HEK293 (cell line): ENCODE results near the gene RHPN2.

ENCODE experiments used
- CTCF ChIA-PET: fragments of 350-600 bp; formaldehyde crosslinking; extraction: SDS; loops from one replicate; lab custom pipeline; 2021; ENCODE audit warnings: antibody characterized with exemption; lab: Yijun Ruan, JAX
- POLR2A ChIA-PET: fragments of 300-600 bp; formaldehyde crosslinking; extraction: SDS; loops from one replicate; lab custom pipeline; 2020; ENCODE audit warnings: antibody characterized with exemption, inconsistent platforms; lab: Yijun Ruan, JAX
- H3K27ac ChIP-seq: fragments of 200-500 bp; sonication (Bioruptor generic); 2 replicates; pipeline ENCODE4 v1.5.1; 2014; ENCODE audit warnings: low read depth, low read length, control low read depth, inconsistent platforms; ENCODE audit errors: extremely low read depth
- H3K36me3 ChIP-seq, 2 experiments: fragments of 200-500 bp in 1 of 2; sonication (Bioruptor generic) in 1 of 2; 1 replicate in 1 of 2; 2 replicates in 1 of 2; pipeline ENCODE4 v1.5.1; 2014 to 2017; ENCODE audit warnings: inconsistent platforms in 2 of 2, low read length in 2 of 2; ENCODE audit not compliant: control insufficient read depth in 2 of 2, insufficient read depth in 1 of 2
- H3K4me1 ChIP-seq: fragments of 200-500 bp; sonication (Bioruptor generic); 2 replicates; pipeline ENCODE4 v1.5.1; 2014; ENCODE audit warnings: mild to moderate bottlenecking, low read length, inconsistent platforms; ENCODE audit not compliant: control insufficient read depth, insufficient read depth
- H3K4me3 ChIP-seq: 2 replicates; pipeline ENCODE4 v1.5.1; 2011; ENCODE audit warnings: low read depth, mild to moderate bottlenecking, control low read depth, low read length, moderate library complexity
- H3K9me3 ChIP-seq: fragments of 200-500 bp; sonication (Bioruptor generic); 2 replicates; pipeline ENCODE4 v1.5.1; 2014; ENCODE audit warnings: low read depth, low read length, inconsistent platforms; ENCODE audit not compliant: control insufficient read depth, insufficient read depth
- ELK4 ChIP-seq: IDR thresholded peaks from 2 replicates; pipeline ENCODE4 v1.6.1; 2011; ENCODE audit warnings: mild to moderate bottlenecking, low read depth, low read length, borderline replicate concordance
- FEZF1 ChIP-seq: fragments of 450-650 bp; formaldehyde crosslinking; IDR thresholded peaks from 2 replicates; pipeline ENCODE4 v1.5.1; 2016; ENCODE audit warnings: missing biosample characterization, missing genetic modification characterization
- GLIS1 ChIP-seq: fragments of 450-650 bp; formaldehyde crosslinking; IDR thresholded peaks from 2 replicates; pipeline ENCODE4 v1.5.1; 2016; ENCODE audit warnings: missing biosample characterization, missing genetic modification characterization
- HOXD13 ChIP-seq: sonication (generic); formaldehyde crosslinking; IDR thresholded peaks from 2 replicates; pipeline ENCODE4 v1.8.0; 2022; ENCODE audit warnings: missing genetic modification reagents, borderline replicate concordance
- KLF16 ChIP-seq: fragments of 450-650 bp; formaldehyde crosslinking; IDR thresholded peaks from 2 replicates; pipeline ENCODE4 v1.5.1; 2017; ENCODE audit warnings: missing biosample characterization, missing genetic modification characterization
- KLF7 ChIP-seq: fragments of 450-650 bp; formaldehyde crosslinking; IDR thresholded peaks from 2 replicates; pipeline ENCODE4 v1.5.1; 2016; ENCODE audit warnings: missing biosample characterization, missing genetic modification characterization, borderline replicate concordance
- SP3 ChIP-seq: fragments of 450-650 bp; formaldehyde crosslinking; IDR thresholded peaks from 2 replicates; pipeline ENCODE4 v1.5.1; 2016; ENCODE audit warnings: missing biosample characterization, missing genetic modification characterization
- SP7 ChIP-seq: fragments of 450-650 bp; formaldehyde crosslinking; IDR thresholded peaks from 2 replicates; pipeline ENCODE4 v1.5.1; 2016; ENCODE audit warnings: missing biosample characterization, missing genetic modification characterization
- WT1 ChIP-seq: fragments of 450-650 bp; formaldehyde crosslinking; IDR thresholded peaks from 2 replicates; pipeline ENCODE4 v1.5.1; 2016; ENCODE audit warnings: missing biosample characterization, missing genetic modification characterization
- ZBTB21 ChIP-seq: fragments of 450-650 bp; formaldehyde crosslinking; IDR thresholded peaks from 2 replicates; pipeline ENCODE4 v1.5.1; 2017; ENCODE audit warnings: missing biosample characterization, missing genetic modification characterization
- ZFP3 ChIP-seq: fragments of 450-650 bp; formaldehyde crosslinking; IDR thresholded peaks from 2 replicates; pipeline ENCODE4 v1.5.1; 2016; ENCODE audit warnings: low read depth, missing biosample characterization, missing genetic modification characterization
- ZFP41 ChIP-seq: fragments of 450-650 bp; formaldehyde crosslinking; IDR thresholded peaks from 2 replicates; pipeline ENCODE4 v1.5.1; 2016; ENCODE audit warnings: missing biosample characterization, missing genetic modification characterization, borderline replicate concordance
- ZIC2 ChIP-seq: fragments of 450-650 bp; formaldehyde crosslinking; IDR thresholded peaks from 2 replicates; pipeline ENCODE4 v1.5.1; 2016; ENCODE audit warnings: missing biosample characterization, missing genetic modification characterization
- ZNF18 ChIP-seq: fragments of 450-650 bp; formaldehyde crosslinking; IDR thresholded peaks from 2 replicates; pipeline ENCODE4 v1.5.1; 2016; ENCODE audit warnings: missing biosample characterization, missing genetic modification characterization
- ZNF184 ChIP-seq: fragments of 450-650 bp; IDR thresholded peaks from 2 replicates; pipeline ENCODE4 v1.5.1; 2018; ENCODE audit warnings: missing biosample characterization, mild to moderate bottlenecking, missing genetic modification characterization
- ZNF24 ChIP-seq: fragments of 450-650 bp; formaldehyde crosslinking; IDR thresholded peaks from 2 replicates; pipeline ENCODE4 v1.5.1; 2016; ENCODE audit warnings: missing biosample characterization, missing genetic modification characterization
- ZNF311 ChIP-seq: fragments of 450-650 bp; formaldehyde crosslinking; IDR thresholded peaks from 2 replicates; pipeline ENCODE4 v1.5.1; 2017; ENCODE audit warnings: missing biosample characterization, missing genetic modification characterization, borderline replicate concordance
- ZNF555 ChIP-seq: fragments of 450-650 bp; formaldehyde crosslinking; conservative IDR thresholded peaks from 2 replicates; pipeline ENCODE4 v1.5.1; 2017; ENCODE audit warnings: missing biosample characterization, mild to moderate bottlenecking, missing genetic modification characterization, inconsistent platforms
- ZNF560 ChIP-seq: fragments of 450-650 bp; formaldehyde crosslinking; IDR thresholded peaks from 2 replicates; pipeline ENCODE4 v1.5.1; 2017; ENCODE audit warnings: missing biosample characterization, missing genetic modification characterization, borderline replicate concordance
- ZNF596 ChIP-seq: fragments of 450-650 bp; IDR thresholded peaks from 2 replicates; pipeline ENCODE4 v1.5.0; 2018; ENCODE audit warnings: missing biosample characterization, mild to moderate bottlenecking, missing genetic modification characterization, moderate library complexity
- ZNF600 ChIP-seq: fragments of 450-650 bp; formaldehyde crosslinking; IDR thresholded peaks from 2 replicates; pipeline ENCODE4 v1.5.1; 2016; ENCODE audit warnings: missing biosample characterization, missing genetic modification characterization
- ZNF768 ChIP-seq: fragments of 450-650 bp; formaldehyde crosslinking; IDR thresholded peaks from 2 replicates; pipeline ENCODE4 v1.5.1; 2018; ENCODE audit warnings: missing biosample characterization, mild to moderate bottlenecking, missing genetic modification characterization
- ZSCAN30 ChIP-seq: fragments of 450-650 bp; IDR thresholded peaks from 2 replicates; pipeline ENCODE4 v1.5.1; 2018; ENCODE audit warnings: missing biosample characterization, mild to moderate bottlenecking, missing genetic modification characterization, moderate library complexity
- TF ChIP-seq, protein P1 (sequence below): fragments of 450-650 bp; formaldehyde crosslinking; IDR thresholded peaks from 2 replicates; pipeline ENCODE4 v1.5.1; 2016; ENCODE audit warnings: missing biosample characterization, missing genetic modification characterization, low read depth
- TF ChIP-seq, protein P2 (sequence below): fragments of 450-650 bp; formaldehyde crosslinking; IDR thresholded peaks from 2 replicates; pipeline ENCODE4 v1.5.1; 2016; ENCODE audit warnings: missing biosample characterization, missing genetic modification characterization

The RHPN2 gene

DNA sequence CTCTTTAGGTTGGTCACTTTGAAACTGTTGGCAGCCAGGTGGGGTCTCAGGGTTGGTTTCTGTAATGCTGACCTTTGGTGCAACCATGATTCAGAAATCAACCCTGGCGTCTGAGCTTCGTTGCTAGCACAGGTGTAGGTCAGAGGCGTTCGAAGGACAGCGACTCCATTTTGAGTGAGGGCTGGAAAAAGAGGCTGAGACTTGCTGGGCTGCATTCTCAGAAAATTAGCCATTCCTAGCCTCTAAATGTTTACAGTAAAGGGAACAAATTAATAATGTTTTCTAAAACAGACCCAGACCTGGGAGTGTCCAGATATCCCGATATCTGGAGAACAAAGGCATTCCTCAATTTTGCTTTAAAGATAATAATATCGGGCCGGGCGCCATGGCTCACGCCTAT is 29.2 kb downstream of the RHPN2 start (continued):
- no peak for TF ChIP-seq WT1 (tag by site-specific recombination)
- no peak for TF ChIP-seq ZBTB21

DNA sequence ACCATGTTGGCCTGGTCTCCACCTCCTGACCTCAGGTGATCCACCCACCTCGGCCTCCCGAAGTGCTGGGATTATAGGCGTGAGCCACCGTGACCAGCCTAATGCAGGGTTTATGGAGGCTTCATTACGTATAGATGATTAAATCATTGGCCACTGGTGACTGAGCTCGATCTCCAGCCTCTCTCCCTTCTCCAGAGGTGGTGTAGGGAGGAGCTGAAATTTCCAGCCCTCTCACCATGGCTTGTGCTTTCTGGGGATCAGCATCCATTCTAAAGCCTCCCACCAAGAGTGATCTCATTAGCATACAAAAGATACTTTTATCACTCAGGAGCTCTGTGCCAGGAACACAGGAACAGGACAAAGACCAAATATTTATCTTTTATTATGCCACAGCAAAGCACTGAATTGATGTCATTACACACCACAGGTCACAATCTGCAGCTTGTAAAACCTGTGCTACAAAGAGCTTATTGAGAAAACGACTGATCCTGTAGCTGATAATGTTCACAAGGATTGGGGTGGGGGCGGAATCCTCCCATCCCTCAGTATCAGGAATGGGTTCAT is 32.4 kb downstream of the RHPN2 start:
- peak overlapping the region; percentile 46; the same call in 1 of the 2 replicates for H3K27ac ChIP-seq
- POLR2A ChIA-PET, result interaction anchor here (0.6 to 2.5 kb wide), 5 partner anchors 9 to 593 kb away, joined by 3 to 10 read pairs (median 3); no protein-coding TSS in a partner anchor

More for the DNA sequence above, 32.4 kb downstream of the RHPN2 start:
- no peak overlapping the region for H3K4me3 ChIP-seq
- peaks cover 12% of the 10 kb centered on the region for H3K9me3 ChIP-seq
- TF ChIP-seq ZNF596 (tag by site-specific recombination) (0 out of 2 replicates have a peak, but pooled peaks have one; percentile 35), SP7 (tag by site-specific recombination) (0 out of 2 replicates have a peak, but pooled peaks have one; percentile 6), FEZF1 (tag by site-specific recombination) (no peak), GLIS1 (tag by site-specific recombination) (peak; percentile 58), ZNF24 (no peak), ZNF555 (tag by site-specific recombination) (no peak), HOXD13 (CRISPR knock-in tag) (peak; percentile 33; the same call in 1 of the 2 replicates), ZSCAN30 (0 out of 2 replicates have a peak, but pooled peaks have one; percentile 12), ZNF560 (tag by site-specific recombination) (no peak), ZNF768 (no peak), KLF7 (no peak), SP3 (tag by site-specific recombination) (no peak), ZNF311 (tag by site-specific recombination) (no peak), ZNF184 (no peak), ZFP3 (tag by site-specific recombination) (no peak), ZFP41 (tag by site-specific recombination) (no peak), ZIC2 (peak; percentile 68), KLF16 (tag by site-specific recombination) (0 out of 2 replicates have a peak, but pooled peaks have one; percentile 11), ZNF18 (tag by site-specific recombination) (no peak), ZNF600 (tag by site-specific recombination) (no peak), ELK4 (no peak)
- TF ChIP-seq, protein P1, sequence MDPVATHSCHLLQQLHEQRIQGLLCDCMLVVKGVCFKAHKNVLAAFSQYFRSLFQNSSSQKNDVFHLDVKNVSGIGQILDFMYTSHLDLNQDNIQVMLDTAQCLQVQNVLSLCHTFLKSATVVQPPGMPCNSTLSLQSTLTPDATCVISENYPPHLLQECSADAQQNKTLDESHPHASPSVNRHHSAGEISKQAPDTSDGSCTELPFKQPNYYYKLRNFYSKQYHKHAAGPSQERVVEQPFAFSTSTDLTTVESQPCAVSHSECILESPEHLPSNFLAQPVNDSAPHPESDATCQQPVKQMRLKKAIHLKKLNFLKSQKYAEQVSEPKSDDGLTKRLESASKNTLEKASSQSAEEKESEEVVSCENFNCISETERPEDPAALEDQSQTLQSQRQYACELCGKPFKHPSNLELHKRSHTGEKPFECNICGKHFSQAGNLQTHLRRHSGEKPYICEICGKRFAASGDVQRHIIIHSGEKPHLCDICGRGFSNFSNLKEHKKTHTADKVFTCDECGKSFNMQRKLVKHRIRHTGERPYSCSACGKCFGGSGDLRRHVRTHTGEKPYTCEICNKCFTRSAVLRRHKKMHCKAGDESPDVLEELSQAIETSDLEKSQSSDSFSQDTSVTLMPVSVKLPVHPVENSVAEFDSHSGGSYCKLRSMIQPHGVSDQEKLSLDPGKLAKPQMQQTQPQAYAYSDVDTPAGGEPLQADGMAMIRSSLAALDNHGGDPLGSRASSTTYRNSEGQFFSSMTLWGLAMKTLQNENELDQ (tag by site-specific recombination), result no peak
- TF ChIP-seq, protein P2, sequence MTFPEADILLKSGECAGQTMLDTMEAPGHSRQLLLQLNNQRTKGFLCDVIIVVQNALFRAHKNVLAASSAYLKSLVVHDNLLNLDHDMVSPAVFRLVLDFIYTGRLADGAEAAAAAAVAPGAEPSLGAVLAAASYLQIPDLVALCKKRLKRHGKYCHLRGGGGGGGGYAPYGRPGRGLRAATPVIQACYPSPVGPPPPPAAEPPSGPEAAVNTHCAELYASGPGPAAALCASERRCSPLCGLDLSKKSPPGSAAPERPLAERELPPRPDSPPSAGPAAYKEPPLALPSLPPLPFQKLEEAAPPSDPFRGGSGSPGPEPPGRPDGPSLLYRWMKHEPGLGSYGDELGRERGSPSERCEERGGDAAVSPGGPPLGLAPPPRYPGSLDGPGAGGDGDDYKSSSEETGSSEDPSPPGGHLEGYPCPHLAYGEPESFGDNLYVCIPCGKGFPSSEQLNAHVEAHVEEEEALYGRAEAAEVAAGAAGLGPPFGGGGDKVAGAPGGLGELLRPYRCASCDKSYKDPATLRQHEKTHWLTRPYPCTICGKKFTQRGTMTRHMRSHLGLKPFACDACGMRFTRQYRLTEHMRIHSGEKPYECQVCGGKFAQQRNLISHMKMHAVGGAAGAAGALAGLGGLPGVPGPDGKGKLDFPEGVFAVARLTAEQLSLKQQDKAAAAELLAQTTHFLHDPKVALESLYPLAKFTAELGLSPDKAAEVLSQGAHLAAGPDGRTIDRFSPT (tag by site-specific recombination), result 0 out of 2 replicates have a peak, but pooled peaks have one; percentile 21
- H3K36me3 ChIP-seq, result peaks cover 0 to 35% of the 10 kb centered on the region in 2 experiments; a peak in 2 of 3 replicates
- peaks cover 10% of the 10 kb centered on the region for H3K4me1 ChIP-seq
- CTCF ChIA-PET, result interaction anchor here (1.0 to 1.6 kb wide), 4 partner anchors 21 to 152 kb away, joined by 3 to 6 read pairs (median 4); no protein-coding TSS in a partner anchor
